ENCODE measurements around the gene DYNLT1.

DNA sequence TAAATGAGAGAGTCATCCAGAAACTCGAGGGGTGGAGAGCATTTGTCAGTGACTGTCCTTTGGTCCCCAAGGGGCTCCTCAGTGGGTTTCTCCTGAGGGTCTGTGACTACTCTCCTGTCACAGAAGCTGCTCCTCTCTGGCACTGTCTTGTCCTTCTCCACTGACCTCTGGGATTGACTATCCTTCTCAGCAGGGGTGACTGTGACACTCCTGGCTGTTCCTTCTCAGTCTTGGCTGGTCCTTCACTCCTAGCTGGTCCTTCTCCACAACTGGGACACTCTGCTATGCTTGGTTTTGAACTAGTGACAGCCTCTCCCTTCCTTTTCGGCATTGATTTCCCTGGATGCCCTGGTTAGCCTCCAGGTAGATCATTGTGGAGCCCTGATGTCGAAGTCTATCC is 33.5 kb downstream of the DYNLT1 start:
- TF ChIP-seq POLR2AphosphoS5 (IDR thresholded peaks at IDR 0.05) = no peak
- TF ChIP-seq POLR2A (IDR thresholded peaks at IDR 0.05) = no peak
- TF ChIP-seq, protein P1, sequence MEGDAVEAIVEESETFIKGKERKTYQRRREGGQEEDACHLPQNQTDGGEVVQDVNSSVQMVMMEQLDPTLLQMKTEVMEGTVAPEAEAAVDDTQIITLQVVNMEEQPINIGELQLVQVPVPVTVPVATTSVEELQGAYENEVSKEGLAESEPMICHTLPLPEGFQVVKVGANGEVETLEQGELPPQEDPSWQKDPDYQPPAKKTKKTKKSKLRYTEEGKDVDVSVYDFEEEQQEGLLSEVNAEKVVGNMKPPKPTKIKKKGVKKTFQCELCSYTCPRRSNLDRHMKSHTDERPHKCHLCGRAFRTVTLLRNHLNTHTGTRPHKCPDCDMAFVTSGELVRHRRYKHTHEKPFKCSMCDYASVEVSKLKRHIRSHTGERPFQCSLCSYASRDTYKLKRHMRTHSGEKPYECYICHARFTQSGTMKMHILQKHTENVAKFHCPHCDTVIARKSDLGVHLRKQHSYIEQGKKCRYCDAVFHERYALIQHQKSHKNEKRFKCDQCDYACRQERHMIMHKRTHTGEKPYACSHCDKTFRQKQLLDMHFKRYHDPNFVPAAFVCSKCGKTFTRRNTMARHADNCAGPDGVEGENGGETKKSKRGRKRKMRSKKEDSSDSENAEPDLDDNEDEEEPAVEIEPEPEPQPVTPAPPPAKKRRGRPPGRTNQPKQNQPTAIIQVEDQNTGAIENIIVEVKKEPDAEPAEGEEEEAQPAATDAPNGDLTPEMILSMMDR (IDR thresholded peaks at IDR 0.05) = no peak
